ENCODE measurements around the gene TMTC2. TPM values are rescaled to one million over a fixed set of nuclear protein-coding genes. Genes with fewer than 3 reads are reported as not detected.

The TMTC2 gene
- total RNA-seq, 2 experiments from 2014 or later = 2.4 to 2.5 TPM

- ChIA-PET CTCF (interaction anchor here (0.6 to 1.4 kb wide), 6 partner anchors 9 to 1816 kb away, joined by 3 to 5 read pairs (median 4); partner anchors contain the start of genes CCDC59 and METTL25), POLR2A (no interaction called here)
- Mint-ChIP-seq H3K27ac (peak overlapping the region; percentile 88), H3K9me3 (ENCODE audit: low read depth) (no peaks in the 10 kb centered on the region), H3K4me3 (peak overlapping the region; percentile 79), H3K36me3 (ENCODE audit: low read depth) (no peaks in the 10 kb centered on the region), H3K27me3 (peaks cover 8% of the 10 kb centered on the region), H3K4me1 (peaks cover 10% of the 10 kb centered on the region)
- intact Hi-C loops (cut with DNase I, micrococcal nuclease) = loop anchor here (2.0 to 10.0 kb wide), 5 partner anchors 160 to 467 kb away; partner anchors contain the start of genes CCDC59 (in 1 of the 2) and METTL25 (in 1 of the 2)
- peak; percentile 80 for DNase-seq
- ATAC-seq = peak; percentile 42
Measured at GRCh38 chr12:82687021-82688011, 610 bp downstream of the TMTC2 start.

GRCh38 chr12:82688035-82688501, 1.4 kb downstream of the TMTC2 start:
- no peak for ATAC-seq
- Mint-ChIP-seq H3K9me3 (ENCODE audit: low read depth) (no peaks in the 10 kb centered on the region), H3K36me3 (ENCODE audit: low read depth) (no peaks in the 10 kb centered on the region), H3K27me3 (peaks cover 4% of the 10 kb centered on the region), H3K4me3 (peak overlapping the region; percentile 79), H3K4me1 (peaks cover 10% of the 10 kb centered on the region), H3K27ac (peak overlapping the region; percentile 88)
- ChIA-PET CTCF (no interaction called here), POLR2A (no interaction called here)
- no peak for DNase-seq
- intact Hi-C loops (cut with DNase I, micrococcal nuclease) = loop anchor here (5.0 to 10.0 kb wide), 4 partner anchors 161 to 467 kb away; no protein-coding TSS in a partner anchor

GRCh38 chr12:82688596-82688995, 1.9 kb downstream of the TMTC2 start:
- POLR2A ChIA-PET = no interaction called here
- Mint-ChIP-seq H3K4me3 (peak overlapping the region; percentile 79), H3K36me3 (ENCODE audit: low read depth) (peaks cover 5% of the 10 kb centered on the region), H3K27me3 (peaks cover 4% of the 10 kb centered on the region), H3K27ac (no peak overlapping the region), H3K9me3 (ENCODE audit: low read depth) (no peaks in the 10 kb centered on the region), H3K4me1 (peaks cover 10% of the 10 kb centered on the region)
- intact Hi-C loops (cut with DNase I, micrococcal nuclease) = loop anchor here (5.0 to 10.0 kb wide), 4 partner anchors 161 to 466 kb away; no protein-coding TSS in a partner anchor
- no peak for ATAC-seq
- DNase-seq = no peak
- CTCF ChIA-PET = no interaction called here

GRCh38 chr12:82690006-82690405, 3.3 kb downstream of the TMTC2 start:
- H3K4me1 Mint-ChIP-seq = peaks cover 10% of the 10 kb centered on the region
- H3K36me3 Mint-ChIP-seq (ENCODE audit: low read depth) = peaks cover 5% of the 10 kb centered on the region
- POLR2A ChIA-PET = no interaction called here
- no peak for DNase-seq
- no peak overlapping the region for H3K27ac Mint-ChIP-seq
- H3K27me3 Mint-ChIP-seq = no peaks in the 10 kb centered on the region
- H3K4me3 Mint-ChIP-seq = no peak overlapping the region
- no peak for ATAC-seq
- intact Hi-C loops (cut with DNase I, micrococcal nuclease) = no loop called here
- H3K9me3 Mint-ChIP-seq (ENCODE audit: low read depth) = no peaks in the 10 kb centered on the region
- CTCF ChIA-PET = no interaction called here

- DNase-seq = no peak
- no peak for ATAC-seq
- peaks cover 10% of the 10 kb centered on the region for H3K4me1 Mint-ChIP-seq
- peaks cover 5% of the 10 kb centered on the region for H3K36me3 Mint-ChIP-seq (ENCODE audit: low read depth)
- H3K27ac Mint-ChIP-seq = no peak overlapping the region
- ChIA-PET POLR2A (no interaction called here), CTCF (no interaction called here)
- no peaks in the 10 kb centered on the region for H3K9me3 Mint-ChIP-seq (ENCODE audit: low read depth)
- H3K27me3 Mint-ChIP-seq = no peaks in the 10 kb centered on the region
- H3K4me3 Mint-ChIP-seq = no peak overlapping the region
- intact Hi-C loops (cut with DNase I, micrococcal nuclease) = no loop called here
Measured at GRCh38 chr12:82691513-82691912, 4.8 kb downstream of the TMTC2 start.

GRCh38 chr12:82694276-82694675, 7.6 kb downstream of the TMTC2 start:
- H3K27ac Mint-ChIP-seq = no peak overlapping the region
- CTCF ChIA-PET = interaction anchor here (1.0 to 1.3 kb wide), 2 partner anchors 9 to 10 kb away, joined by 3 to 4 read pairs; no protein-coding TSS in a partner anchor

GRCh38 chr12:82694970-82695369, 8.3 kb downstream of the TMTC2 start:
- Mint-ChIP-seq H3K36me3 (ENCODE audit: low read depth) (peaks cover 5% of the 10 kb centered on the region), H3K9me3 (ENCODE audit: low read depth) (no peaks in the 10 kb centered on the region), H3K27me3 (no peaks in the 10 kb centered on the region), H3K27ac (no peak overlapping the region), H3K4me3 (no peak overlapping the region), H3K4me1 (no peaks in the 10 kb centered on the region)
- POLR2A ChIA-PET = no interaction called here
- intact Hi-C loops (cut with DNase I, micrococcal nuclease) = no loop called here
- no peak for ATAC-seq
- CTCF ChIA-PET = interaction anchor here (0.6 to 1.8 kb wide), 4 partner anchors 8 to 547 kb away, joined by 3 to 5 read pairs (median 4); partner anchors contain the start of gene TMTC2
- DNase-seq = no peak

More at GRCh38 chr12:82694276-82694675, 7.6 kb downstream of the TMTC2 start:
- H3K27me3 Mint-ChIP-seq = no peaks in the 10 kb centered on the region
- H3K4me3 Mint-ChIP-seq = no peak overlapping the region
- H3K4me1 Mint-ChIP-seq = no peaks in the 10 kb centered on the region
- ATAC-seq = no peak
- peaks cover 5% of the 10 kb centered on the region for H3K36me3 Mint-ChIP-seq (ENCODE audit: low read depth)
- POLR2A ChIA-PET = no interaction called here
- no peaks in the 10 kb centered on the region for H3K9me3 Mint-ChIP-seq (ENCODE audit: low read depth)
- intact Hi-C loops (cut with DNase I, micrococcal nuclease) = no loop called here
- DNase-seq = no peak

- ChIA-PET CTCF (interaction anchor here (0.6 to 2.1 kb wide), 4 partner anchors 9 to 547 kb away, joined by 3 to 7 read pairs (median 4); partner anchors contain the start of gene TMTC2), POLR2A (interaction anchor here (0.7 kb wide), 1 partner anchor 166 kb away, joined by 4 read pairs; no protein-coding TSS in a partner anchor)
- no peak overlapping the region for H3K27ac Mint-ChIP-seq
- H3K4me3 Mint-ChIP-seq = no peak overlapping the region
- ATAC-seq (no peak), DNase-seq (no peak)
- H3K9me3 Mint-ChIP-seq (ENCODE audit: low read depth) = no peaks in the 10 kb centered on the region
- no peaks in the 10 kb centered on the region for H3K4me1 Mint-ChIP-seq
- intact Hi-C loops (cut with DNase I, micrococcal nuclease) = no loop called here
- peaks cover 5% of the 10 kb centered on the region for H3K36me3 Mint-ChIP-seq (ENCODE audit: low read depth)
- H3K27me3 Mint-ChIP-seq = no peaks in the 10 kb centered on the region
Measured at GRCh38 chr12:82695531-82695930, 8.8 kb downstream of the TMTC2 start.

- ChIA-PET POLR2A (no interaction called here), CTCF (interaction anchor here (1.2 to 2.1 kb wide), 3 partner anchors 10 to 11 kb away, joined by 3 to 7 read pairs (median 5); partner anchors contain the start of gene TMTC2)
- no peak overlapping the region for H3K27ac Mint-ChIP-seq
- H3K36me3 Mint-ChIP-seq (ENCODE audit: low read depth) = peaks cover 5% of the 10 kb centered on the region
- no peak for DNase-seq
- H3K9me3 Mint-ChIP-seq (ENCODE audit: low read depth) = no peaks in the 10 kb centered on the region
- no peak overlapping the region for H3K4me3 Mint-ChIP-seq
- H3K4me1 Mint-ChIP-seq = no peaks in the 10 kb centered on the region
- intact Hi-C loops (cut with DNase I, micrococcal nuclease) = no loop called here
- no peaks in the 10 kb centered on the region for H3K27me3 Mint-ChIP-seq
- no peak for ATAC-seq
Measured at GRCh38 chr12:82696543-82696942, 9.8 kb downstream of the TMTC2 start.

- CTCF ChIA-PET = interaction anchor here (0.6 kb wide), 1 partner anchor 13 kb away, joined by 3 read pairs; no protein-coding TSS in a partner anchor
- Mint-ChIP-seq H3K4me1 (no peaks in the 10 kb centered on the region), H3K27me3 (no peaks in the 10 kb centered on the region), H3K36me3 (ENCODE audit: low read depth) (no peaks in the 10 kb centered on the region), H3K9me3 (ENCODE audit: low read depth) (no peaks in the 10 kb centered on the region), H3K4me3 (no peak overlapping the region), H3K27ac (no peak overlapping the region)
- DNase-seq = no peak
- no peak for ATAC-seq
- POLR2A ChIA-PET = no interaction called here
- intact Hi-C loops (cut with DNase I, micrococcal nuclease) = no loop called here
Measured at GRCh38 chr12:82698708-82699564, 12.2 kb downstream of the TMTC2 start.

GRCh38 chr12:82705774-82706173, 19.1 kb downstream of the TMTC2 start:
- CTCF ChIA-PET = no interaction called here

More at GRCh38 chr12:82705774-82706173, 19.1 kb downstream of the TMTC2 start:
- no peaks in the 10 kb centered on the region for H3K9me3 Mint-ChIP-seq (ENCODE audit: low read depth)
- H3K36me3 Mint-ChIP-seq (ENCODE audit: low read depth) = no peaks in the 10 kb centered on the region
- no peak overlapping the region for H3K27ac Mint-ChIP-seq
- no peak overlapping the region for H3K4me3 Mint-ChIP-seq
- POLR2A ChIA-PET = no interaction called here
- intact Hi-C loops (cut with DNase I, micrococcal nuclease) = no loop called here
- no peak for DNase-seq
- no peak for ATAC-seq
- H3K27me3 Mint-ChIP-seq = no peaks in the 10 kb centered on the region
- peaks cover 3% of the 10 kb centered on the region for H3K4me1 Mint-ChIP-seq

Data from activated CD4-positive, alpha-beta T cell treated with anti-CD3 and anti-CD28 coated beads for 36 hours (primary cell).